ENCODE measurements around the gene HRH1.

DNA sequence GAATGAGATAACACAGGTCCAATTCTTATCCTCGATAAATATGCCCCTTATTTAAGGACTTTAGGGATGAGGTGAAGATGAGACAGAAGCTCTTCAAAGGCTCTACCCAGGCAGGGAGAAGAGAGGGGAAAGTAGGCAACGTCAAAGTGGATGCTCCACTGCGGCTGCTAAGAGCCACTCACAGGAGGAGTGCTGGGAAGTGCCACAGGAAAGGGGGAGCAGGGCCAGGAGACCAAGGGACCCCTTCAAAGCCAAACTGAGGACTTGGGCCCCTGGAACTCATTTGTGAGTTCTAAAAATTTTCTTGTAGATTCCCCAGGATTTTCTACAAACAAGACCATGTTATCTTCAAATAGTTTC lies 70.6 kb downstream of the HRH1 start:
- TF ChIP-seq POLR2A (IDR thresholded peaks at IDR 0.05; ENCODE audit: borderline replicate concordance, extremely low read depth, insufficient read depth, insufficient read length) (no peak), POLR2AphosphoS5 (IDR thresholded peaks at IDR 0.05; ENCODE audit: low read depth, low read length) (no peak), EZH2 (IDR thresholded peaks at IDR 0.05) (no peak), SP1 (IDR thresholded peaks at IDR 0.05; ENCODE audit: low read depth) (no peak), EGR1 (IDR thresholded peaks at IDR 0.05; ENCODE audit: low read depth) (no peak)
- TF ChIP-seq, protein P1, sequence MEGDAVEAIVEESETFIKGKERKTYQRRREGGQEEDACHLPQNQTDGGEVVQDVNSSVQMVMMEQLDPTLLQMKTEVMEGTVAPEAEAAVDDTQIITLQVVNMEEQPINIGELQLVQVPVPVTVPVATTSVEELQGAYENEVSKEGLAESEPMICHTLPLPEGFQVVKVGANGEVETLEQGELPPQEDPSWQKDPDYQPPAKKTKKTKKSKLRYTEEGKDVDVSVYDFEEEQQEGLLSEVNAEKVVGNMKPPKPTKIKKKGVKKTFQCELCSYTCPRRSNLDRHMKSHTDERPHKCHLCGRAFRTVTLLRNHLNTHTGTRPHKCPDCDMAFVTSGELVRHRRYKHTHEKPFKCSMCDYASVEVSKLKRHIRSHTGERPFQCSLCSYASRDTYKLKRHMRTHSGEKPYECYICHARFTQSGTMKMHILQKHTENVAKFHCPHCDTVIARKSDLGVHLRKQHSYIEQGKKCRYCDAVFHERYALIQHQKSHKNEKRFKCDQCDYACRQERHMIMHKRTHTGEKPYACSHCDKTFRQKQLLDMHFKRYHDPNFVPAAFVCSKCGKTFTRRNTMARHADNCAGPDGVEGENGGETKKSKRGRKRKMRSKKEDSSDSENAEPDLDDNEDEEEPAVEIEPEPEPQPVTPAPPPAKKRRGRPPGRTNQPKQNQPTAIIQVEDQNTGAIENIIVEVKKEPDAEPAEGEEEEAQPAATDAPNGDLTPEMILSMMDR (IDR thresholded peaks at IDR 0.05 in 2 of 3, conservative IDR thresholded peaks at IDR 0.05 in 1 of 3; ENCODE audit: borderline replicate concordance in 1 of 3, insufficient read depth in 1 of 3, low read depth in 2 of 3, low read length in 2 of 3): no peak

All from HCT116 (cell line).